Right lobe of liver (tissue), 6 donors: ENCODE measurements around the gene GGNBP2. TPM values are rescaled to one million over a fixed set of nuclear protein-coding genes. Genes with fewer than 3 reads are reported as not detected.

ENCODE experiments used
- ATAC-seq, 4 donors: fragments of 200-7000 bp; cut with Tn5 transposase; one replicate each; pipeline ENCODE4 v1.9.1; 2020; ENCODE audit warnings: mild to moderate bottlenecking in 4 of 4, moderate library complexity in 4 of 4
- DNase-seq, 3 donors: peaks; one replicate each; pipeline ENCODE4 v3.0.0-alpha.2; 2020
- H3K27ac ChIP-seq, 3 donors: fragments of 200-600 bp; one replicate each; pipeline ENCODE4 v1.8.0; 2022
- H3K27me3 ChIP-seq, 2 donors: fragments of 200-600 bp; one replicate each; pipeline ENCODE4 v1.8.0; 2022
- H3K36me3 ChIP-seq, 4 donors: fragments of 200-600 bp; sonication (generic) in 1 of 4; one replicate each; pipeline versions ENCODE4 v1.5.1 to v1.8.0; 2017 to 2022; ENCODE audit warnings: control low read depth in 1 of 4
- H3K4me1 ChIP-seq, 4 donors: fragments of 200-600 bp; sonication (generic) in 1 of 4; one replicate each; pipeline versions ENCODE4 v1.5.1 to v1.8.0; 2017 to 2022; ENCODE audit warnings: control low read depth in 1 of 4
- H3K4me3 ChIP-seq, 3 donors: fragments of 200-600 bp; one replicate each; pipeline ENCODE4 v1.8.0; 2022
- H3K9me3 ChIP-seq, 4 donors: fragments of 200-600 bp; sonication (generic) in 1 of 4; one replicate each; pipeline versions ENCODE4 v1.5.1 to v1.8.0; 2017 to 2022; ENCODE audit warnings: control low read depth in 1 of 4
- POLR2A ChIP-seq: fragments of 450-650 bp; IDR thresholded peaks from one replicate; pipeline ENCODE4 v1.6.1; 2017; ENCODE audit warnings: antibody characterized with exemption, mild to moderate bottlenecking
- WGBS: methylation state at CpG from one replicate; pipeline ENCODE4 v1.1.6; 2018; ENCODE audit warnings: low coverage, low lambda C conversion rate; ENCODE audit not compliant: insufficient coverage; ENCODE audit errors: missing lambda C conversion rate; 5-methylcytosine and 5-hydroxymethylcytosine counted together
- intact Hi-C, 2 donors: fragments of 100-400 bp; cut with DNase I; formaldehyde crosslinking; loops; one replicate each; pipeline versions ENCODE4 v1.11.2 to v1.14.1; 2022
- total RNA-seq, 6 experiments: library from RNA; depleted of rRNA in 2 of 6; stranded (reverse); fragments of >200 nt in 2 of 6; fragmentation: NEBNext Ultra II Directional in 3 of 6; extraction: Animal tissue kit (Norgen Biotek cat#: 25700) in 3 of 6; gene quantifications; one replicate each; pipeline versions ENCODE4 v1.1.0 to v1.2.4, GENCODE V29; 2016 to 2023
- TF ChIP-seq, protein P1 (sequence below), 4 donors: fragments of 200-600 bp in 3 of 4; fragments of 450-650 bp in 1 of 4; IDR thresholded peaks; one replicate each; pipeline versions ENCODE4 v1.5.1 to v1.8.0; 2016 to 2022; ENCODE audit warnings: antibody characterized with exemption in 4 of 4, mild to moderate bottlenecking in 2 of 4
- donor health status: DM: no; HTN: yes; CAD: no.
- donor health status: DM: no; HTN: no; CAD: no.
- donor health status: DM: no; HTN: no; CAD: no.
- donor health status: DM: no; HTN: yes; CAD: no.
- donor health status: DM: no; HTN: yes; CAD: no.

GGNBP2 gene
- total RNA-seq, 6 experiments from 2014 or later: 24.3 to 39.6 (median 35.3) TPM

DNA sequence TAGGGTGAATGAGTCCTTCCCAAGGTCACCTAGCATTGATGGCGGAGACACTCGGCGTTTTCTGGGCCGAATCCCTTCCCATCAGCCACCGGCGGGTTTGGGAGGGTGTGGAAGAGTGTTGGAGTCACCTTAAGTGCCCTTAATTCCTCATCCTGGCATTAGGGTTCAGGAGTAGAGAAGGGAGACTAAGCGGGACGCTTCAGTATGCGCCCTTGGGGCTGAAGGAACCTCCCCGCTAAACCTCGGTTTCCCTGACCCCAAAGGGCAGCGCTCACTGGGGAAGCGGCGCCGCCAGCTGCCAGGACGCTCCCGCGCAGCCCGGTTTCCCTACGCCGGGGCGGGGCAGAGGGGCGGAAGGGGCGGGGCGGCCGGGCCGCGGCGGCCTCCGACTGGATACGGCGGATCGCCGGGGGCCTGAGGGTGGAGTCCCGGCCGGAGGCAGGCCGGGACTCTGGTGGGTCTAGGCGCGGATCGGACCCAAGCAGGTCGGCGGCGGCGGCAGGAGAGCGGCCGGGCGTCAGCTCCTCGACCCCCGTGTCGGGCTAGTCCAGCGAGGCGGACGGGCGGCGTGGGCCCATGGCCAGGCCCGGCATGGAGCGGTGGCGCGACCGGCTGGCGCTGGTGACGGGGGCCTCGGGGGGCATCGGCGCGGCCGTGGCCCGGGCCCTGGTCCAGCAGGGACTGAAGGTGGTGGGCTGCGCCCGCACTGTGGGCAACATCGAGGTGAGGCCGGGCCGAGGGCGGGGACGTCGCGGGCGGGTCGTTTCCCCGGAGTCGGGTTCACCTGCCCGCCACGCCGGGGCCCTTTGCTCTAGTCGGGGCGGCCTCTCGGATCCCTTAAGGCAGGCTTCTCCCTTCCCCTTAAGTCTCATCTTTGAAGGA lies 47.0 kb downstream of the GGNBP2 start, which contains the start of gene DHRS11:
TSS of gene DHRS11 (plus strand) at position 446 of the 882 bp plus-strand sequence. CDS start at position 577, 131 bp downstream.
- ATAC-seq (peak; percentile 95 to 98 (median 98)), DNase-seq (peak; percentile 90)
- Histone ChIP-seq H3K36me3 (peaks cover 0 to 25% (median 14%) of the 10 kb centered on the region in 4 donors), H3K4me3 (peak within 1 kb of the TSS; percentile 85 to 90 (median 86)), H3K27me3 (no peaks in the 10 kb centered on the region), H3K27ac (peak within 1 kb of the TSS in 1 of 3 donors; percentile 34), H3K4me1 (peaks cover 0 to 16% (median 4%) of the 10 kb centered on the region in 4 donors), H3K9me3 (no peaks in the 10 kb centered on the region)
- intact Hi-C loops: loop anchor here (10.0 kb wide), 2 partner anchors 47 to 57 kb away; partner anchors contain the start of genes GGNBP2 (in 1 of the 2), MYO19 (in 1 of the 2) and PIGW (in 1 of the 2)
- peak; percentile 29 for TF ChIP-seq POLR2A
- TF ChIP-seq, protein P1, sequence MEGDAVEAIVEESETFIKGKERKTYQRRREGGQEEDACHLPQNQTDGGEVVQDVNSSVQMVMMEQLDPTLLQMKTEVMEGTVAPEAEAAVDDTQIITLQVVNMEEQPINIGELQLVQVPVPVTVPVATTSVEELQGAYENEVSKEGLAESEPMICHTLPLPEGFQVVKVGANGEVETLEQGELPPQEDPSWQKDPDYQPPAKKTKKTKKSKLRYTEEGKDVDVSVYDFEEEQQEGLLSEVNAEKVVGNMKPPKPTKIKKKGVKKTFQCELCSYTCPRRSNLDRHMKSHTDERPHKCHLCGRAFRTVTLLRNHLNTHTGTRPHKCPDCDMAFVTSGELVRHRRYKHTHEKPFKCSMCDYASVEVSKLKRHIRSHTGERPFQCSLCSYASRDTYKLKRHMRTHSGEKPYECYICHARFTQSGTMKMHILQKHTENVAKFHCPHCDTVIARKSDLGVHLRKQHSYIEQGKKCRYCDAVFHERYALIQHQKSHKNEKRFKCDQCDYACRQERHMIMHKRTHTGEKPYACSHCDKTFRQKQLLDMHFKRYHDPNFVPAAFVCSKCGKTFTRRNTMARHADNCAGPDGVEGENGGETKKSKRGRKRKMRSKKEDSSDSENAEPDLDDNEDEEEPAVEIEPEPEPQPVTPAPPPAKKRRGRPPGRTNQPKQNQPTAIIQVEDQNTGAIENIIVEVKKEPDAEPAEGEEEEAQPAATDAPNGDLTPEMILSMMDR (IDR thresholded peaks at IDR 0.05): peak in 2 of 4 donors; percentile 19 to 20
- whole genome bisulfite sequencing: 7% methylated on average over 9 of the region's 87 CpGs

DNA sequence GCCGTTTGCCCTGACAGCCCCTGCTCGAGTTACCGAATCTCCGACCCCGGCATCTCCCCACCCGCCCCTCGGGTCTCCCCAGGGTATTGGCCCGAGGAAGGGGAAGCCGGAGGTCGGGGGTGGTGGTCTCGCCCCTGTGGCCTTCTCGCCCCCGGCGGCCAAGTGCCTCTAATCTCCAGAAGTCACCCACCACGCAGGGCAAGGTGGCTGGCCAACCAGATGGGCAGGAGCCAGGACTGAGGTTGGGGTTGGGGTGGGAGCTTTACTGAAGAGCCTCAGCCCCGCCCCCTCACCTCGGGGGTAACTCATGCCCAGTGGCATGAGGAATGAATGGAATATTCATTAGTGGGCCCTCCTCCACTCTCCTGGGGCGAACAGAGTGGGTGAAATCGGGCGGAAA lies 47.6 kb downstream of the GGNBP2 start:
- Histone ChIP-seq H3K4me3 (peak overlapping the region; percentile 85 to 90 (median 86)), H3K4me1 (peaks cover 0 to 16% (median 4%) of the 10 kb centered on the region in 4 donors), H3K36me3 (peaks cover 0 to 19% (median 8%) of the 10 kb centered on the region in 4 donors), H3K27ac (no peak overlapping the region), H3K27me3 (no peaks in the 10 kb centered on the region), H3K9me3 (no peaks in the 10 kb centered on the region)
- no peak for TF ChIP-seq POLR2A
- TF ChIP-seq, protein P1 (IDR thresholded peaks at IDR 0.05): no peak
- DNase-seq (peak in 1 of 3 donors; percentile 40), ATAC-seq (peak in 1 of 4 donors; percentile 9)
- WGBS: 15% methylated on average over 7 of the region's 20 CpGs
- intact Hi-C loops: loop anchor here (10.0 kb wide), 2 partner anchors 48 to 58 kb away; partner anchors contain the start of genes GGNBP2 (in 1 of the 2), MYO19 (in 1 of the 2) and PIGW (in 1 of the 2)

DNA sequence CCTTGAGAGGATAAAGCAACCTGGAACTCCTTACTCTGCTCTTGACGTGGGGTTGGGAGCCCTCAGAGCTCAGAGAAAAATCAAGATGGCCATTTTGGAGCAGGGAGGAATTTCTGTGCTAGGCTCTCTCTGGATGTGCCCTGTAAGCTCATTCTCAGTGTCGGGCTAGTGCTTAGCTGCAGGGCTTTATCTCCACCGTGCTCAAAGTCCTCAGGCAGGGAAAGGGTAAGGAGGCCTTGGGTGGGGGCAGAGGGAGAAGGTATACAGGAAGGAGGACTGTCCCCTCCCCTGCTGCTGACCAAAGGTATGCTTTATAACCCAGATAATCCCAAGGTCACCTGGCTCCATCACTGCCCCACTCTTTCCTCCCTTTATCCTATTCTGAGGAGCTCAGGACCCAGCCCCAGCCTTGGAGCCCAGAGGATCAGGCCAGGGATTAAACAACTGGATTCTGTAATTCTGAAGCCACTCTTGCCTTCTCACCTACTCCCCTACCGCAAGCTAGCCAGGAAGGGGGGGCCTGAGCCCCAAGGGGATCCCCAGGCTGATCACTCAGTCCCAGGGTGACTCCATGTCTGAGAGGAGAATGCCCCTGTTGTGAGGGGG lies 48.1 kb downstream of the GGNBP2 start:
- ATAC-seq: no peak
- Histone ChIP-seq H3K4me1 (peaks cover 0 to 16% (median 4%) of the 10 kb centered on the region in 4 donors), H3K4me3 (peak overlapping the region; percentile 85 to 90 (median 86)), H3K27me3 (no peaks in the 10 kb centered on the region), H3K36me3 (peaks cover 0 to 15% (median 7%) of the 10 kb centered on the region in 4 donors), H3K27ac (no peak overlapping the region), H3K9me3 (no peaks in the 10 kb centered on the region)
- intact Hi-C loops: loop anchor here (10.0 kb wide), 2 partner anchors 48 to 58 kb away; partner anchors contain the start of genes GGNBP2 (in 1 of the 2), MYO19 (in 1 of the 2) and PIGW (in 1 of the 2)
- DNase-seq: no peak
- WGBS: 44% methylated on average over 3 of the region's 4 CpGs
- TF ChIP-seq POLR2A: no peak
- TF ChIP-seq, protein P1 (IDR thresholded peaks at IDR 0.05): no peak

DNA sequence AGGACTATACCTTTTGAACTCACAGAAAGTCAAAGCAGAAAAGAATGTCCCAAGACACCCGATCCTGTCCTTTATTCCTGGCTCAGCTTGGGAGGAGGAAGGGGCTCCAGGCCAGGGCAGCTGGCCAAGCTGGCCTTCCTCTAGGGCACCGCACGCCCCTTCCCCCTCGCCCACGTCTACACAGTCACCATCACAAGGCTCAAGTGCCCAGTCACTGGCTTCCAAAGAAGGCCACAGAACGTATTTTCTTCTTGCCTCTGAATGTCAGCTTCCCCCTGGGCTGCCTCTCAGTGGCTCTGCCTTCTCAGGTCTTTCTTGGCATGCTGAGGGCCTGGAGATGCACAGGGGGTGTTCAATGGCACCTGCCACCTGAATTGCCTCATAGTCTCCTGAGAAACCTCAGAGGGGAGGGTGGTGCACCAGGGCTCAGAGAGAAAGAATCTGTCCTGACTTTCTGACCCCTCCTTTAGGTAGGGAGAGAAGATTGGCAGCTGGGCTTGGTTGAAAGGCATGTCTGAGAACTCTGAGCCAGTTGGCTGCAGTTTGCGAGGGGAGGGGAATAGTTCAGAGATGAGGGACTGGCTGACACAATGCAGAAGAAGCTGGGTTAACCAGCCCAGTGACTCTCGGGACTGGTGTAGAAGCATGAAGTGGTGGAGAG lies 49.1 kb downstream of the GGNBP2 start:
- intact Hi-C loops: loop anchor here (10.0 kb wide), 2 partner anchors 49 to 59 kb away; partner anchors contain the start of genes GGNBP2 (in 1 of the 2), MYO19 (in 1 of the 2) and PIGW (in 1 of the 2)
- H3K4me3 ChIP-seq: no peak overlapping the region
- peaks cover 0 to 16% (median 4%) of the 10 kb centered on the region in 4 donors for H3K4me1 ChIP-seq
- H3K36me3 ChIP-seq: peaks cover 0 to 8% (median 4%) of the 10 kb centered on the region in 4 donors
- H3K27me3 ChIP-seq: no peaks in the 10 kb centered on the region
- ATAC-seq (no peak), DNase-seq (no peak)
- 71% methylated on average over 4 of the region's 8 CpGs for WGBS
- H3K9me3 ChIP-seq: no peaks in the 10 kb centered on the region
- H3K27ac ChIP-seq: no peak overlapping the region
- no peak for TF ChIP-seq POLR2A
- TF ChIP-seq, protein P1 (IDR thresholded peaks at IDR 0.05): no peak
